ENCODE measurements around the gene HDAC5.

DNA sequence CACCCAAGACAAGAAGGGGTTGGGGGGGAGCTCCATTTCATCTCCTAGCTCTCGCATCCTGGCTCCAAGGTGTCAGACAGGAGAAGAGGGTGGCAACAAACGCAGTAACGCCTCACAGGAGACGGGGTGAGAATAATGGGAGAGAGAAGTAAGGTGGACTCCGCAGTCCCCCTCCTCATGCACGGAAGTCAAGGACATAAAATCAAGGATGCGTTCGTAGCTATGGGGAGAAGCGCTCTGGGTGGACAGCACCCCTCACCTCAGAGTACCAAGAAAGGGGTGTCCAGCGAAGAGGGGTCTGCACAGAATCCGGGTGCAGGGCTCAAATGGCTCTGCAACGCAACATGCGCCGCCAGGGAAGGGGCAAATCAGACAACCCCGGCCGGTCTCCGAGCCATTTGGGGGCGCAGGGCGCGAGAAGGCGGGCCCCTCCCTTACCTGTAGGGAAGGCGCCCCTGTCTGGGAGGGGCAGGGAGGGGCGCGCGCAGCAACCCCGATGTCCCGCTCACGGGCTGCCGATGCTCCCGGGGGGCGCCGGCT, 555 bp downstream of the HDAC5 start:
- TF ChIP-seq, protein P1, sequence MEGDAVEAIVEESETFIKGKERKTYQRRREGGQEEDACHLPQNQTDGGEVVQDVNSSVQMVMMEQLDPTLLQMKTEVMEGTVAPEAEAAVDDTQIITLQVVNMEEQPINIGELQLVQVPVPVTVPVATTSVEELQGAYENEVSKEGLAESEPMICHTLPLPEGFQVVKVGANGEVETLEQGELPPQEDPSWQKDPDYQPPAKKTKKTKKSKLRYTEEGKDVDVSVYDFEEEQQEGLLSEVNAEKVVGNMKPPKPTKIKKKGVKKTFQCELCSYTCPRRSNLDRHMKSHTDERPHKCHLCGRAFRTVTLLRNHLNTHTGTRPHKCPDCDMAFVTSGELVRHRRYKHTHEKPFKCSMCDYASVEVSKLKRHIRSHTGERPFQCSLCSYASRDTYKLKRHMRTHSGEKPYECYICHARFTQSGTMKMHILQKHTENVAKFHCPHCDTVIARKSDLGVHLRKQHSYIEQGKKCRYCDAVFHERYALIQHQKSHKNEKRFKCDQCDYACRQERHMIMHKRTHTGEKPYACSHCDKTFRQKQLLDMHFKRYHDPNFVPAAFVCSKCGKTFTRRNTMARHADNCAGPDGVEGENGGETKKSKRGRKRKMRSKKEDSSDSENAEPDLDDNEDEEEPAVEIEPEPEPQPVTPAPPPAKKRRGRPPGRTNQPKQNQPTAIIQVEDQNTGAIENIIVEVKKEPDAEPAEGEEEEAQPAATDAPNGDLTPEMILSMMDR (IDR thresholded peaks at IDR 0.05) = no peak
- no peak for TF ChIP-seq POLR2AphosphoS5 (IDR thresholded peaks at IDR 0.05; ENCODE audit: low read depth, low read length)
